Transverse colon (tissue), 4 donors: Measurements from ENCODE around the gene UNK.

ENCODE experiments used
- CTCF ChIP-seq, 5 experiments: fragments of 200-600 bp in 3 of 5; fragments of 450-650 bp in 2 of 5; sonication (generic) in 3 of 5; IDR thresholded peaks; 1 replicate in 2 of 5; 2 replicates in 3 of 5; pipeline ENCODE4 v1.5.1; 2016 to 2017; ENCODE audit warnings: antibody characterized with exemption in 5 of 5, inconsistent platforms in 3 of 5, mild to moderate bottlenecking in 2 of 5, moderate library complexity in 1 of 5
- POLR2AphosphoS5 ChIP-seq, 3 donors: sonication (generic); formaldehyde crosslinking; IDR thresholded peaks; one replicate each; pipeline ENCODE4 v1.6.1; 2016; ENCODE audit warnings: antibody characterized with exemption in 3 of 3

GRCh38 chr17:75826561-75827307, 42.1 kb downstream of the UNK start:
- TF ChIP-seq CTCF (IDR thresholded peaks at IDR 0.05) (no peak), POLR2AphosphoS5 (IDR thresholded peaks at IDR 0.05) (no peak)
